OCI-LY3 (cell line): ENCODE measurements around the gene TMC6.

Source experiments
- H2AFZ ChIP-seq: fragments of 200-600, 300-600 bp; shearing (Covaris generic); 2 replicates; pipeline ENCODE4 v1.6.0; 2014; ENCODE audit warnings: antibody characterized with exemption, low read depth, low read length
- H3K27ac ChIP-seq: fragments of 200-600, 300-600 bp; sonication (generic); 2 replicates; pipeline ENCODE4 v1.5.1; 2014; ENCODE audit warnings: mild to moderate bottlenecking, low read length, moderate library complexity, mixed read lengths
- H3K27me3 ChIP-seq: fragments of 200-600, 300-600 bp; sonication (generic); 2 replicates; pipeline ENCODE4 v1.6.1; 2014; ENCODE audit warnings: low read depth, low read length, mixed read lengths
- H3K36me3 ChIP-seq: fragments of 200-600, 300-600 bp; sonication (generic); replicated peaks from 2 replicates; pipeline ENCODE3; 2014; ENCODE audit warnings: low read depth, low read length, mixed read lengths
- H3K4me1 ChIP-seq: fragments of 300-600, 200-600 bp; sonication (generic); 2 replicates; pipeline ENCODE4 v1.6.1; 2014; ENCODE audit warnings: low read length, mixed read lengths
- H3K4me2 ChIP-seq: fragments of 200-600, 300-600 bp; sonication (generic); 2 replicates; pipeline ENCODE4 v1.6.1; 2014; ENCODE audit warnings: low read length, mixed read lengths
- H3K4me3 ChIP-seq: fragments of 300-600, 200-600 bp; sonication (generic); 2 replicates; pipeline ENCODE4 v1.5.1; 2014; ENCODE audit warnings: antibody characterized with exemption, mild to moderate bottlenecking, low read length, moderate library complexity
- H3K79me2 ChIP-seq: fragments of 300-600, 200-600 bp; shearing (Covaris generic); 2 replicates; pipeline ENCODE4 v1.6.1; 2014; ENCODE audit warnings: mild to moderate bottlenecking, low read length, mixed read lengths
- H3K9ac ChIP-seq: fragments of 300-600, 200-600 bp; shearing (Covaris generic); 2 replicates; pipeline ENCODE4 v1.6.0; 2014; ENCODE audit warnings: mild to moderate bottlenecking, low read length, moderate library complexity
- H3K9me3 ChIP-seq: fragments of 200-600, 300-600 bp; shearing (Covaris generic); 2 replicates; pipeline ENCODE4 v1.6.1; 2014; ENCODE audit warnings: low read length, mixed read lengths; ENCODE audit not compliant: insufficient read depth
- H4K20me1 ChIP-seq: fragments of 200-600, 300-600 bp; sonication (generic); 2 replicates; pipeline ENCODE4 v1.6.1; 2016; ENCODE audit warnings: low read length, mixed read lengths; ENCODE audit not compliant: insufficient read depth
- CTCF ChIP-seq: fragments of 200-600, 300-600 bp; sonication (generic); IDR thresholded peaks from 2 replicates; pipeline ENCODE4 v1.5.1; 2014; ENCODE audit warnings: antibody characterized with exemption, low read length, low read depth
- EZH2phosphoT487 ChIP-seq: fragments of 200-600 bp; shearing (Covaris generic); IDR thresholded peaks from 2 replicates; pipeline ENCODE4 v1.6.1; 2018; ENCODE audit warnings: antibody characterized with exemption, mixed run types, low read depth

The TMC6 gene

GRCh38 chr17:78128551-78129350 lies at the start of gene TMC6:
TSS of gene TMC6 (minus strand) at chr17:78128755. CDS start at chr17:78126832, 1,923 bp downstream.
- no peak for TF ChIP-seq EZH2phosphoT487
- TF ChIP-seq CTCF = no peak
- Histone ChIP-seq H3K27ac (peak within 1 kb of the TSS; percentile 77), H3K27me3 (no peaks in the 10 kb centered on the region), H3K9me3 (no peaks in the 10 kb centered on the region), H2AFZ (0 out of 2 replicates have a peak within 1 kb of the TSS, but pooled peaks have one; percentile 49), H3K4me3 (peak within 1 kb of the TSS; percentile 91), H3K4me2 (peak within 1 kb of the TSS; percentile 96), H3K4me1 (peaks cover 79% of the 10 kb centered on the region), H3K36me3 (peaks cover 10% of the 10 kb centered on the region), H3K79me2 (peaks cover 34% of the 10 kb centered on the region), H4K20me1 (no peaks in the 10 kb centered on the region), H3K9ac (peak within 1 kb of the TSS; percentile 98)

GRCh38 chr17:78176548-78177025 lies 48.0 kb upstream of the TMC6 start:
- H3K4me2 ChIP-seq = peak overlapping the region; percentile 24
- peaks cover 56% of the 10 kb centered on the region for H3K4me1 ChIP-seq
- TF ChIP-seq CTCF = peak; percentile 88
- TF ChIP-seq EZH2phosphoT487 = no peak
- no peak overlapping the region for H3K4me3 ChIP-seq
- peak overlapping the region; percentile 9; the same call in 1 of the 2 replicates for H3K9ac ChIP-seq
- H4K20me1 ChIP-seq = peaks cover 4% of the 10 kb centered on the region; the same call in 1 of the 2 replicates
- H3K79me2 ChIP-seq = peaks cover 16% of the 10 kb centered on the region
- peaks cover 62% of the 10 kb centered on the region for H3K36me3 ChIP-seq
- H3K27me3 ChIP-seq = no peaks in the 10 kb centered on the region
- H3K9me3 ChIP-seq = no peaks in the 10 kb centered on the region
- H2AFZ ChIP-seq = no peak overlapping the region
- peak overlapping the region; percentile 96 for H3K27ac ChIP-seq

- no peak overlapping the region for H3K9ac ChIP-seq
- peaks cover 26% of the 10 kb centered on the region for H3K79me2 ChIP-seq
- H3K27ac ChIP-seq = peak overlapping the region; percentile 96
- no peak overlapping the region for H3K4me3 ChIP-seq
- H3K4me1 ChIP-seq = peaks cover 66% of the 10 kb centered on the region
- H3K9me3 ChIP-seq = no peaks in the 10 kb centered on the region
- TF ChIP-seq CTCF (no peak), EZH2phosphoT487 (no peak)
- no peaks in the 10 kb centered on the region for H3K27me3 ChIP-seq
- H3K36me3 ChIP-seq = peaks cover 69% of the 10 kb centered on the region
- H2AFZ ChIP-seq = no peak overlapping the region
- no peak overlapping the region for H3K4me2 ChIP-seq
- peaks cover 10% of the 10 kb centered on the region; the same call in 1 of the 2 replicates for H4K20me1 ChIP-seq
Measured at GRCh38 chr17:78175643-78175981, 47.1 kb upstream of the TMC6 start.

GRCh38 chr17:78174870-78175642 lies 46.5 kb upstream of the TMC6 start:
- Histone ChIP-seq H3K79me2 (peaks cover 32% of the 10 kb centered on the region), H3K9me3 (no peaks in the 10 kb centered on the region), H3K9ac (peak overlapping the region; percentile 65), H2AFZ (no peak overlapping the region), H3K27ac (peak overlapping the region; percentile 96), H3K27me3 (no peaks in the 10 kb centered on the region), H4K20me1 (peaks cover 14% of the 10 kb centered on the region; the same call in 1 of the 2 replicates), H3K36me3 (peaks cover 70% of the 10 kb centered on the region), H3K4me2 (peak overlapping the region; percentile 99), H3K4me1 (peaks cover 72% of the 10 kb centered on the region), H3K4me3 (peak overlapping the region; percentile 6; the same call in 1 of the 2 replicates)
- peak; percentile 42 for TF ChIP-seq CTCF
- no peak for TF ChIP-seq EZH2phosphoT487
